Tibial nerve (tissue), 4 donors: ENCODE measurements around the gene VWF.

Source experiments
- EP300 ChIP-seq, 2 donors: sonication (generic); formaldehyde crosslinking; IDR thresholded peaks; one replicate each; pipeline ENCODE4 v1.6.1; 2017; ENCODE audit warnings: antibody characterized with exemption in 2 of 2, mild to moderate bottlenecking in 1 of 2
- POLR2A ChIP-seq, 2 donors: fragments of 450-650 bp; IDR thresholded peaks; one replicate each; pipeline ENCODE4 v1.6.1; 2017; ENCODE audit warnings: antibody characterized with exemption in 2 of 2, mild to moderate bottlenecking in 2 of 2, moderate library complexity in 2 of 2
- TF ChIP-seq, protein P1 (sequence below), 5 experiments: fragments of 200-600 bp in 3 of 5; fragments of 450-650 bp in 2 of 5; sonication (generic) in 3 of 5; IDR thresholded peaks; one replicate each; pipeline ENCODE4 v1.5.1; 2016 to 2019; ENCODE audit warnings: antibody characterized with exemption in 5 of 5, mild to moderate bottlenecking in 3 of 5, moderate library complexity in 2 of 5

GRCh38 chr12:6049587-6049986, 74.9 kb downstream of the VWF start:
- TF ChIP-seq, protein P1, sequence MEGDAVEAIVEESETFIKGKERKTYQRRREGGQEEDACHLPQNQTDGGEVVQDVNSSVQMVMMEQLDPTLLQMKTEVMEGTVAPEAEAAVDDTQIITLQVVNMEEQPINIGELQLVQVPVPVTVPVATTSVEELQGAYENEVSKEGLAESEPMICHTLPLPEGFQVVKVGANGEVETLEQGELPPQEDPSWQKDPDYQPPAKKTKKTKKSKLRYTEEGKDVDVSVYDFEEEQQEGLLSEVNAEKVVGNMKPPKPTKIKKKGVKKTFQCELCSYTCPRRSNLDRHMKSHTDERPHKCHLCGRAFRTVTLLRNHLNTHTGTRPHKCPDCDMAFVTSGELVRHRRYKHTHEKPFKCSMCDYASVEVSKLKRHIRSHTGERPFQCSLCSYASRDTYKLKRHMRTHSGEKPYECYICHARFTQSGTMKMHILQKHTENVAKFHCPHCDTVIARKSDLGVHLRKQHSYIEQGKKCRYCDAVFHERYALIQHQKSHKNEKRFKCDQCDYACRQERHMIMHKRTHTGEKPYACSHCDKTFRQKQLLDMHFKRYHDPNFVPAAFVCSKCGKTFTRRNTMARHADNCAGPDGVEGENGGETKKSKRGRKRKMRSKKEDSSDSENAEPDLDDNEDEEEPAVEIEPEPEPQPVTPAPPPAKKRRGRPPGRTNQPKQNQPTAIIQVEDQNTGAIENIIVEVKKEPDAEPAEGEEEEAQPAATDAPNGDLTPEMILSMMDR (IDR thresholded peaks at IDR 0.05): no peak
- TF ChIP-seq POLR2A (IDR thresholded peaks at IDR 0.05) (no peak), EP300 (IDR thresholded peaks at IDR 0.05) (no peak)
